SHP77 treated with DMSO at 0.1 percent for 48 hours (cell line): ENCODE measurements around the gene PPARA.

ENCODE experiments used
- DNase-seq: peaks from one replicate; lab custom pipeline; 2025; lab: John Stamatoyannopoulos, UW

Gene PPARA

GRCh38 chr22:46274381-46274780 is 124.1 kb downstream of the PPARA start:
- DNase-seq: no peak

- DNase-seq: no peak
Measured at GRCh38 chr22:46275455-46276122, 125.3 kb downstream of the PPARA start.

- no peak for DNase-seq
Measured at GRCh38 chr22:46276563-46276962, 126.2 kb downstream of the PPARA start.

- no peak for DNase-seq
Measured at GRCh38 chr22:46278656-46279645, 128.6 kb downstream of the PPARA start.

- no peak for DNase-seq
Measured at GRCh38 chr22:46280063-46280817, 129.9 kb downstream of the PPARA start.

- DNase-seq: no peak
Measured at GRCh38 chr22:46280999-46281623, 130.8 kb downstream of the PPARA start.

- no peak for DNase-seq
Measured at GRCh38 chr22:46281866-46282678, 131.7 kb downstream of the PPARA start.

GRCh38 chr22:46286006-46286405 is 135.7 kb downstream of the PPARA start:
- DNase-seq: no peak

- DNase-seq: no peak
Measured at GRCh38 chr22:46286941-46287872, 136.9 kb downstream of the PPARA start.

GRCh38 chr22:46287873-46288751 is 137.8 kb downstream of the PPARA start:
- no peak for DNase-seq

- no peak for DNase-seq
Measured at GRCh38 chr22:46288846-46289243, 138.5 kb downstream of the PPARA start.

- no peak for DNase-seq
Measured at GRCh38 chr22:46289244-46289891, 139.0 kb downstream of the PPARA start.

- no peak for DNase-seq
Measured at GRCh38 chr22:46290121-46290842, 140.0 kb downstream of the PPARA start.

- no peak for DNase-seq
Measured at GRCh38 chr22:46290843-46291785, 140.8 kb downstream of the PPARA start.

GRCh38 chr22:46292173-46292572 is 141.8 kb downstream of the PPARA start:
- DNase-seq: no peak

GRCh38 chr22:46292732-46293131 is 142.4 kb downstream of the PPARA start:
- DNase-seq: no peak
